22Rv1 (cell line): ENCODE results near the gene CRADD.

ENCODE experiments used
- H3K27ac ChIP-seq: fragments of 450-650 bp; 2 replicates; pipeline ENCODE4 v1.5.1; 2017
- CTCF ChIP-seq: fragments of 450-650 bp; IDR thresholded peaks from 2 replicates; pipeline ENCODE4 v1.5.1; 2017; ENCODE audit warnings: mild to moderate bottlenecking
- ZFX ChIP-seq: fragments of 450-650 bp; IDR thresholded peaks from 2 replicates; pipeline ENCODE4 v1.6.1; 2017; ENCODE audit warnings: antibody characterized with exemption, borderline replicate concordance

The CRADD gene

GRCh38 chr12:93757792-93758694, 80.9 kb downstream of the CRADD start:
- H3K27ac ChIP-seq = no peak overlapping the region
- TF ChIP-seq CTCF = no peak
- no peak for TF ChIP-seq ZFX

GRCh38 chr12:93758801-93759373, 81.7 kb downstream of the CRADD start:
- H3K27ac ChIP-seq = no peak overlapping the region

GRCh38 chr12:93759512-93760081, 82.4 kb downstream of the CRADD start:
- 0 out of 2 replicates have a peak overlapping the region, but pooled peaks have one; percentile 12 for H3K27ac ChIP-seq
- TF ChIP-seq CTCF (no peak), ZFX (no peak)

More at GRCh38 chr12:93758801-93759373, 81.7 kb downstream of the CRADD start:
- no peak for TF ChIP-seq ZFX
- TF ChIP-seq CTCF = no peak

- no peak for TF ChIP-seq CTCF
- no peak for TF ChIP-seq ZFX
- no peak overlapping the region for H3K27ac ChIP-seq
Measured at GRCh38 chr12:93760275-93760875, 83.2 kb downstream of the CRADD start.

- no peak overlapping the region for H3K27ac ChIP-seq
- TF ChIP-seq ZFX (no peak), CTCF (no peak)
Measured at GRCh38 chr12:93762059-93762719, 85.0 kb downstream of the CRADD start.

GRCh38 chr12:93762912-93763553, 85.9 kb downstream of the CRADD start:
- TF ChIP-seq ZFX = no peak
- TF ChIP-seq CTCF = no peak
- H3K27ac ChIP-seq = no peak overlapping the region
